Hepatocyte (in vitro differentiated cells): ENCODE results near the gene NR5A1.

Source experiments
- CTCF ChIP-seq: fragments of 200-600 bp; sonication (generic); IDR thresholded peaks from 2 replicates; pipeline ENCODE4 v1.5.1; 2016; ENCODE audit warnings: antibody characterized with exemption, mild to moderate bottlenecking; ENCODE audit not compliant: poor library complexity
- EZH2 ChIP-seq: fragments of 200-600 bp; sonication (generic); IDR thresholded peaks from 2 replicates; pipeline ENCODE4 v1.6.1; 2016; ENCODE audit warnings: antibody characterized with exemption, mild to moderate bottlenecking, borderline replicate concordance
- EZH2phosphoT487 ChIP-seq: fragments of 200-600 bp; sonication (generic); IDR thresholded peaks from one replicate; pipeline ENCODE4 v1.6.1; 2018; ENCODE audit warnings: antibody characterized with exemption, mild to moderate bottlenecking, low read depth, moderate library complexity; ENCODE audit not compliant: unreplicated experiment, severe bottlenecking

GRCh38 chr9:124474151-124474550 is 33.0 kb downstream of the NR5A1 start:
- TF ChIP-seq CTCF (no peak), EZH2phosphoT487 (no peak), EZH2 (no peak)
